K562 (cell line): Measurements from ENCODE around the gene IFNGR2. TPM values are rescaled to one million over a fixed set of nuclear protein-coding genes. Genes with fewer than 3 reads are reported as not detected.

Source experiments
- BCOR ChIP-seq: fragments of 450-650 bp; IDR thresholded peaks from 2 replicates; pipeline ENCODE4 v1.6.1; 2016
- COPS2 ChIP-seq: fragments of 450-650 bp; conservative IDR thresholded peaks from 2 replicates; pipeline ENCODE4 v1.6.1; 2016; ENCODE audit warnings: mild to moderate bottlenecking, moderate library complexity
- CREM ChIP-seq: IDR thresholded peaks from 2 replicates; pipeline ENCODE4 v1.6.1; 2014; ENCODE audit warnings: antibody characterized with exemption, low read depth
- DPF2 ChIP-seq: fragments of 450-650 bp; IDR thresholded peaks from 2 replicates; pipeline ENCODE4 v1.6.1; 2016
- ETS1 ChIP-seq: conservative IDR thresholded peaks from 2 replicates; pipeline ENCODE4 v1.6.1; 2011; ENCODE audit warnings: low read depth, mild to moderate bottlenecking, low read length; ENCODE audit not compliant: control insufficient read depth
- FOXM1 ChIP-seq, 2 experiments: fragments of 450-650 bp in 1 of 2; sonication (generic) in 1 of 2; formaldehyde crosslinking in 1 of 2; IDR thresholded peaks; 2 replicates each; pipeline versions ENCODE4 v1.6.1 to v1.9.0; 2017 to 2022; ENCODE audit warnings: low read depth in 2 of 2, mild to moderate bottlenecking in 2 of 2, missing genetic modification reagents in 1 of 2, moderate library complexity in 1 of 2
- HMG20A ChIP-seq: fragments of 450-650 bp; formaldehyde crosslinking; conservative IDR thresholded peaks from 2 replicates; pipeline ENCODE4 v1.4.0; 2020; ENCODE audit warnings: mild to moderate bottlenecking, mixed read lengths
- IFI16 ChIP-seq: fragments of 250-450 bp; sonication (Bioruptor Pico); IDR thresholded peaks from 2 replicates; pipeline ENCODE4 v2.1.2; 2022; ENCODE audit warnings: mild to moderate bottlenecking, inconsistent platforms
- KDM1A ChIP-seq, 2 experiments: fragments of 450-650 bp; IDR thresholded peaks; 2 replicates each; pipeline ENCODE4 v1.6.1; 2016; ENCODE audit warnings: mild to moderate bottlenecking in 2 of 2
- KDM2B ChIP-seq: fragments of 250-450 bp; sonication (Bioruptor Pico); IDR thresholded peaks from 2 replicates; pipeline ENCODE4 v1.8.0; 2021; ENCODE audit warnings: mild to moderate bottlenecking, moderate library complexity
- MCM2 ChIP-seq: fragments of 450-650 bp; IDR thresholded peaks from 2 replicates; pipeline ENCODE4 v1.6.1; 2017; ENCODE audit warnings: low read depth, mild to moderate bottlenecking
- MYC ChIP-seq, 2 experiments: fragments of 250-450 bp in 1 of 2; sonication (Bioruptor Pico) in 1 of 2; IDR thresholded peaks; 2 replicates each; pipeline versions ENCODE4 v1.5.1 to v1.6.1; 2012 to 2021; ENCODE audit warnings: low read depth in 2 of 2, borderline replicate concordance in 1 of 2, improper control_type of control experiment in 1 of 2, low read length in 1 of 2, mild to moderate bottlenecking in 1 of 2, moderate library complexity in 1 of 2
- NR2C1 ChIP-seq, 2 experiments: fragments of 450-650 bp; IDR thresholded peaks; 2 replicates each; pipeline ENCODE4 v1.6.1; 2017; ENCODE audit warnings: mild to moderate bottlenecking in 2 of 2, antibody characterized with exemption in 1 of 2, inconsistent platforms in 1 of 2, missing compliant biosample characterization in 1 of 2, missing genetic modification characterization in 1 of 2
- RHOXF2B ChIP-seq: fragments of 250-450 bp; sonication (Bioruptor Pico); conservative IDR thresholded peaks from 2 replicates; pipeline ENCODE4 v1.5.1; 2021
- RUNX1 ChIP-seq: sonication (generic); IDR thresholded peaks from 2 replicates; pipeline ENCODE4 v1.6.1; 2016; ENCODE audit warnings: antibody characterized with exemption, low read depth
- TRIM24 ChIP-seq, 2 experiments: fragments of 450-650 bp; IDR thresholded peaks; 2 replicates each; pipeline ENCODE4 v1.6.1; 2016
- ZC3H8 ChIP-seq: fragments of 450-650 bp; IDR thresholded peaks from 2 replicates; pipeline ENCODE4 v1.6.1; 2017
- ZFP1 ChIP-seq: fragments of 450-650 bp; formaldehyde crosslinking; IDR thresholded peaks from 2 replicates; pipeline ENCODE4 v1.4.0; 2020; ENCODE audit warnings: mild to moderate bottlenecking, mixed read lengths
- ZNF121 ChIP-seq: sonication (generic); formaldehyde crosslinking; conservative IDR thresholded peaks from 2 replicates; pipeline ENCODE4 v1.8.0; 2022; ENCODE audit warnings: missing genetic modification reagents
- ZNF561 ChIP-seq: fragments of 450-650 bp; formaldehyde crosslinking; conservative IDR thresholded peaks from 2 replicates; pipeline ENCODE4 v1.4.0; 2020; ENCODE audit warnings: mild to moderate bottlenecking, moderate library complexity
- ZNF639 ChIP-seq, 2 experiments: fragments of 200-800 bp in 1 of 2; sonication (Bioruptor generic) in 1 of 2; sonication (generic) in 1 of 2; formaldehyde crosslinking in 1 of 2; IDR thresholded peaks in 1 of 2; conservative IDR thresholded peaks in 1 of 2; 2 replicates each; pipeline versions ENCODE4 v1.5.0 to v1.6.1; 2016 to 2020; ENCODE audit warnings: missing compliant biosample characterization in 1 of 2, missing genetic modification characterization in 1 of 2, missing genetic modification reagents in 1 of 2
- polyA plus RNA-seq, 8 experiments: library from polyadenylated mRNA; depleted of rRNA in 4 of 8; stranded (reverse) in 5 of 8; unstranded in 3 of 8; fragments of >200 nt; fragmentation: Nextera tagmentation in 2 of 8; fragmentation: Illumina TruSeq in 1 of 8; extraction: Ambion mirVana in 2 of 8; extraction: Trizol in 1 of 8; gene quantifications; 2 replicates each; pipeline versions ENCODE4 v1.2.1 to v1.2.3, GENCODE V29; 2011 to 2014; ENCODE audit warnings: inconsistent platforms in 1 of 8, missing spikeins in 1 of 8
- total RNA-seq, 7 experiments: library from RNA; depleted of rRNA in 6 of 7; stranded (reverse); fragments of >200 nt in 6 of 7; fragmentation: Illumina TruSeq in 2 of 7; extraction: Trizol in 2 of 7; gene quantifications; 2 replicates each; pipeline versions ENCODE4 v1.2.1 to v1.2.3, GENCODE V29; 2011 to 2021; ENCODE audit warnings: low replicate concordance in 1 of 7
- TF ChIP-seq, protein P1 (sequence below): fragments of 250-450 bp; sonication (Bioruptor Pico); IDR thresholded peaks from 2 replicates; pipeline ENCODE4 v1.5.0; 2020; ENCODE audit warnings: mild to moderate bottlenecking
- TF ChIP-seq, protein P2 (sequence below), 2 experiments: IDR thresholded peaks; 2 replicates each; pipeline ENCODE4 v1.6.1; 2011; ENCODE audit warnings: borderline replicate concordance in 1 of 2, control low read depth in 1 of 2, low read depth in 1 of 2, low read length in 1 of 2, mild to moderate bottlenecking in 1 of 2, mixed read lengths in 1 of 2, moderate library complexity in 1 of 2; ENCODE audit not compliant: insufficient read depth in 1 of 2, insufficient read length in 1 of 2, poor library complexity in 1 of 2, severe bottlenecking in 1 of 2; ENCODE audit errors: extremely low read depth in 1 of 2

IFNGR2 gene
- total and polyA plus RNA-seq, 9 of the 15 experiments (the other 6 are each of a cell fraction or from before 2014, with no cell fraction given), result 6.7 to 58.0 (median 28.5) TPM

- TF ChIP-seq TRIM24 (IDR thresholded peaks at IDR 0.05) (peak in 1 of 2 experiments; percentile 70; a peak in 2 of 4 replicates), CREM (peak; percentile 88), FOXM1 (IDR thresholded peaks at IDR 0.05; ENCODE audit: low read depth) (no peak), FOXM1 (CRISPR knock-in tag; IDR thresholded peaks at IDR 0.05; ENCODE audit: low read depth) (no peak), HMG20A (no peak), KDM1A (IDR thresholded peaks at IDR 0.05) (no peak), BCOR (no peak), ZNF561 (no peak), RHOXF2B (CRISPR knock-in tag) (no peak; the same call in 1 of the 2 replicates), MCM2 (no peak), NR2C1 (IDR thresholded peaks at IDR 0.05) (no peak), NR2C1 (tag; IDR thresholded peaks at IDR 0.05) (no peak), MYC (IDR thresholded peaks at IDR 0.05; ENCODE audit: low read depth, low read length) (peak; percentile 56), MYC (CRISPR knock-in tag; IDR thresholded peaks at IDR 0.05; ENCODE audit: borderline replicate concordance, low read depth) (no peak), ZC3H8 (no peak), RUNX1 (peak; percentile 39; the same call in 1 of the 2 replicates), DPF2 (no peak; the same call in 1 of the 2 replicates), ZNF639 (CRISPR knock-in tag; conservative IDR thresholded peaks at IDR 0.05 in 1 of 2, IDR thresholded peaks at IDR 0.05 in 1 of 2) (peak in 1 of 2 experiments; percentile 99; a peak in 2 of 4 replicates), ZFP1 (no peak), IFI16 (CRISPR knock-in tag) (no peak), ETS1 (peak; percentile 81), ZNF121 (CRISPR knock-in tag) (no peak), COPS2 (no peak), KDM2B (CRISPR knock-in tag) (no peak)
- TF ChIP-seq, protein P1, sequence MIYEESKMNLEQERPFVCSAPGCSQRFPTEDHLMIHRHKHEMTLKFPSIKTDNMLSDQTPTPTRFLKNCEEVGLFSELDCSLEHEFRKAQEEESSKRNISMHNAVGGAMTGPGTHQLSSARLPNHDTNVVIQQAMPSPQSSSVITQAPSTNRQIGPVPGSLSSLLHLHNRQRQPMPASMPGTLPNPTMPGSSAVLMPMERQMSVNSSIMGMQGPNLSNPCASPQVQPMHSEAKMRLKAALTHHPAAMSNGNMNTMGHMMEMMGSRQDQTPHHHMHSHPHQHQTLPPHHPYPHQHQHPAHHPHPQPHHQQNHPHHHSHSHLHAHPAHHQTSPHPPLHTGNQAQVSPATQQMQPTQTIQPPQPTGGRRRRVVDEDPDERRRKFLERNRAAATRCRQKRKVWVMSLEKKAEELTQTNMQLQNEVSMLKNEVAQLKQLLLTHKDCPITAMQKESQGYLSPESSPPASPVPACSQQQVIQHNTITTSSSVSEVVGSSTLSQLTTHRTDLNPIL (CRISPR knock-in tag), result no peak
- TF ChIP-seq, protein P2, sequence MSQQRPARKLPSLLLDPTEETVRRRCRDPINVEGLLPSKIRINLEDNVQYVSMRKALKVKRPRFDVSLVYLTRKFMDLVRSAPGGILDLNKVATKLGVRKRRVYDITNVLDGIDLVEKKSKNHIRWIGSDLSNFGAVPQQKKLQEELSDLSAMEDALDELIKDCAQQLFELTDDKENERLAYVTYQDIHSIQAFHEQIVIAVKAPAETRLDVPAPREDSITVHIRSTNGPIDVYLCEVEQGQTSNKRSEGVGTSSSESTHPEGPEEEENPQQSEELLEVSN (IDR thresholded peaks at IDR 0.05; ENCODE audit: borderline replicate concordance in 1 of 2, extremely low read depth in 1 of 2, insufficient read depth in 1 of 2, insufficient read length in 1 of 2, low read depth in 1 of 2, low read length in 1 of 2, poor library complexity in 1 of 2, severe bottlenecking in 1 of 2), result peak; percentile 8 to 49
Observed at GRCh38 chr21:33479679-33480480, 76.7 kb downstream of the IFNGR2 start, which contains the start of gene TMEM50B (continued).
